Stimulated activated CD8-positive, alpha-beta memory T cell treated with anti-CD3 and anti-CD28 coated beads, Interleukin-2, amount 100 ng/mL, for 1 hour (primary cell): Measurements from ENCODE around the gene HLA-G.
"Not testable (repeated sequence)": the region's sequence is repeated elsewhere in the genome, so short reads cannot be mapped to it uniquely, and the experiment has no call there.

Source experiments
- DNase-seq, 2 donors: peaks; one replicate each; pipeline ENCODE4 v3.0.0-alpha.2; 2020; ENCODE audit warnings: low read depth in 2 of 2

HLA-G gene

DNA sequence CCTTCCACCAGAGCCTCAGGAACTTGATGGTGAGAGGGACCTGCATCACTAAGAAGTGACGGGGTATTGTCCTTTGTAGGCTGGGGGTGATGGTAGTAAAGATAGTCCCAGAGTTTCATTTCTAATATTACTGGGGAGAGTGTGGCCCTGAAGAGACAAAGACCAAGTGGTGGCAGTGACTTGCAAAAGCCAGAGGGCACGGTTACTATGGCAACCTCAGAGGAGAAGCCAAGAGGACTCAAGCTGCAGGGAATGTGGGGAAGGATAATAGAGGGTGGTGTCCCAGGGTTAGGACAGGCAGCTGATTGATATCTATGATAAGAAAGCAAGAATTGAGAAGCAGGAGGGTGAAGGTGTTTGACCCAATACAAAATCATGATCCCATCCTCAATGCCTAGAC lies 42.5 kb downstream of the HLA-G start:
- no peak for DNase-seq

- no peak for DNase-seq
Observed at GRCh38 chr6:29872791-29873190, 45.2 kb downstream of the HLA-G start.

DNA sequence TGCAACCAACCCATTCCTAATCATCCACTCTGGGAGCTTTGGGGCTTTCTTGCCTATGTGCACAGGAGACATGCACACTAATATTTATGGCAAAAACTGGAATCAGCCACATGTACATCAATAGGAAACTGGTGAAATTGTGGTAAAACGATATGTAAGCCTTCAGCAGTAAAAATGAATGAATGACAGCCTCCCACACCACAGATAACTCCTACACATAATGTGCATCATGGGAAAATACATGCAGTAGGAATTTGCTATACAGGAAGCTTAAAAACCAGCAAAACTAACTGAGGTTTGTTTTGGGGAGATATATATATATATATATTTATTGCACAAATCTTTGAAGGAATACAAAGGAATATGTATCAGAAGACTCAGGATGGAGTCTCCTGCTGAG lies 47.6 kb downstream of the HLA-G start:
- no peak for DNase-seq

DNA sequence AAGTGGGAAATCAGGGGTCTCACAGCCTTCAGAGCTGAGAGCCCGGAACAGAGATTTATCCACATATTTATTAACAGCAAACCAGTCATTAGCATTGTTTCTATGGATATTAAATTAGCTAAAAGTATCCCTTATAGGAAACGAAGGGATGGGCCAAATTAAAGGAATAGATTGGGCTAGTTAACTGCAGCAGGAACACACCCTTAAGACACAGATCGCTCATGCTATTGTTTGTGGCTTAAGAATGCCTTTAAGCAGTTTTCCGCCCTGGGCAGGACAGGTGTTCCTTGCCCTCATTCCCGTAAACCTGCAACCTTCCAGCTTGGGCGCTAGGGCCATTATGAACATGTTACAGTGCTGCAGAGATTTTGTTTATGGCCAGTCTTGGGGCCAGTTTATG lies 48.1 kb downstream of the HLA-G start:
- not testable (repeated sequence) for DNase-seq
